CD4-positive, alpha-beta T cell treated with Interleukin-17A for 1 hour (primary cell): ENCODE results near the gene TRIM67.
"Not testable (repeated sequence)": the region's sequence is repeated elsewhere in the genome, so short reads cannot be mapped to it uniquely, and the experiment has no call there.

Experiments
- DNase-seq: peaks from one replicate; pipeline ENCODE4 v3.0.0-alpha.2; 2020

Gene TRIM67

GRCh38 chr1:231161667-231162296 is at the start of gene TRIM67:
Gene TRIM67, plus strand, starts transcription at chr1:231162058. Its CDS starts 912 bp downstream, at chr1:231162970.
- no peak for DNase-seq

- no peak for DNase-seq
Measured at GRCh38 chr1:231116738-231117137, 45.1 kb upstream of the TRIM67 start.

GRCh38 chr1:231118704-231119453 is 43.0 kb upstream of the TRIM67 start:
- no peak for DNase-seq

- DNase-seq: no peak
Measured at GRCh38 chr1:231121533-231121932, 40.3 kb upstream of the TRIM67 start.

- no peak for DNase-seq
Measured at GRCh38 chr1:231122143-231122542, 39.7 kb upstream of the TRIM67 start.

GRCh38 chr1:231124746-231125145 is 37.1 kb upstream of the TRIM67 start:
- no peak for DNase-seq

- no peak for DNase-seq
Measured at GRCh38 chr1:231125972-231126580, 35.8 kb upstream of the TRIM67 start.

- not testable (repeated sequence) for DNase-seq
Measured at GRCh38 chr1:231127106-231127505, 34.8 kb upstream of the TRIM67 start.

GRCh38 chr1:231128471-231128870 is 33.4 kb upstream of the TRIM67 start:
- DNase-seq: not testable (repeated sequence)

GRCh38 chr1:231130544-231130943 is 31.3 kb upstream of the TRIM67 start:
- DNase-seq: no peak

GRCh38 chr1:231132591-231132990 is 29.3 kb upstream of the TRIM67 start:
- not testable (repeated sequence) for DNase-seq

GRCh38 chr1:231134624-231135023 is 27.2 kb upstream of the TRIM67 start:
- DNase-seq: no peak

GRCh38 chr1:231138236-231138635 is 23.6 kb upstream of the TRIM67 start:
- DNase-seq: no peak

GRCh38 chr1:231139125-231139649 is 22.7 kb upstream of the TRIM67 start:
- DNase-seq: no peak

- no peak for DNase-seq
Measured at GRCh38 chr1:231139659-231140654, 21.9 kb upstream of the TRIM67 start.

- DNase-seq: no peak
Measured at GRCh38 chr1:231144416-231145193, 17.3 kb upstream of the TRIM67 start.

- DNase-seq: no peak
Measured at GRCh38 chr1:231147896-231148295, 14.0 kb upstream of the TRIM67 start.

GRCh38 chr1:231151811-231152210 is 10.0 kb upstream of the TRIM67 start:
- no peak for DNase-seq

- DNase-seq: no peak
Measured at GRCh38 chr1:231153726-231154125, 8.1 kb upstream of the TRIM67 start.

GRCh38 chr1:231155808-231156207 is 6.0 kb upstream of the TRIM67 start:
- DNase-seq: no peak

GRCh38 chr1:231157311-231157710 is 4.5 kb upstream of the TRIM67 start:
- no peak for DNase-seq

- not testable (repeated sequence) for DNase-seq
Measured at GRCh38 chr1:231158141-231158540, 3.7 kb upstream of the TRIM67 start.
